NCI-H524 treated with DMSO at 0.1 percent for 48 hours (cell line): ENCODE measurements around the gene AATF.
"Not testable (repeated sequence)": the region's sequence is repeated elsewhere in the genome, so short reads cannot be mapped to it uniquely, and the experiment has no call there.

Source experiments
- DNase-seq: peaks from one replicate; lab custom pipeline; 2025; lab: John Stamatoyannopoulos, UW

Gene AATF

GRCh38 chr17:37047631-37048104, 98.9 kb downstream of the AATF start:
- DNase-seq = peak; percentile 67

- DNase-seq = no peak
Observed at GRCh38 chr17:37048811-37049210, 100.1 kb downstream of the AATF start.

- DNase-seq = no peak
Observed at GRCh38 chr17:37050920-37051319, 102.2 kb downstream of the AATF start.

- DNase-seq = no peak
Observed at GRCh38 chr17:37051381-37051780, 102.6 kb downstream of the AATF start.

- no peak for DNase-seq
Observed at GRCh38 chr17:37051833-37052232, 103.1 kb downstream of the AATF start.

GRCh38 chr17:37052450-37052849, 103.7 kb downstream of the AATF start:
- DNase-seq = no peak

GRCh38 chr17:37054894-37055293, 106.1 kb downstream of the AATF start:
- no peak for DNase-seq

- no peak for DNase-seq
Observed at GRCh38 chr17:37056622-37057021, 107.9 kb downstream of the AATF start.

- DNase-seq = no peak
Observed at GRCh38 chr17:37059493-37059892, 110.7 kb downstream of the AATF start.

- no peak for DNase-seq
Observed at GRCh38 chr17:37060094-37060493, 111.3 kb downstream of the AATF start.

- DNase-seq = no peak
Observed at GRCh38 chr17:37060928-37061327, 112.2 kb downstream of the AATF start.

- DNase-seq = peak; percentile 97
Observed at GRCh38 chr17:37062021-37062420, 113.3 kb downstream of the AATF start.

GRCh38 chr17:37064206-37064605, 115.5 kb downstream of the AATF start:
- DNase-seq = peak; percentile 83

GRCh38 chr17:37064956-37065355, 116.2 kb downstream of the AATF start:
- no peak for DNase-seq

- no peak for DNase-seq
Observed at GRCh38 chr17:37065486-37066321, 117.0 kb downstream of the AATF start.

GRCh38 chr17:37066322-37067255, 117.8 kb downstream of the AATF start:
- no peak for DNase-seq

GRCh38 chr17:37067555-37068111, 118.9 kb downstream of the AATF start:
- no peak for DNase-seq

- no peak for DNase-seq
Observed at GRCh38 chr17:37068266-37068665, 119.5 kb downstream of the AATF start.

GRCh38 chr17:37069087-37069486, 120.3 kb downstream of the AATF start:
- no peak for DNase-seq

GRCh38 chr17:37073464-37073863, 124.7 kb downstream of the AATF start:
- DNase-seq = not testable (repeated sequence)

- DNase-seq = no peak
Observed at GRCh38 chr17:37079065-37079708, 130.4 kb downstream of the AATF start.

GRCh38 chr17:37079735-37080134, 131.0 kb downstream of the AATF start:
- no peak for DNase-seq
